PFSK-1 (cell line): ENCODE measurements around the gene RABGAP1L.

ENCODE experiments used
- FOXP2 ChIP-seq: optimal IDR thresholded peaks from 2 replicates; pipeline ENCODE3; 2011; ENCODE audit warnings: borderline replicate concordance, control low read depth, inconsistent platforms; ENCODE audit not compliant: insufficient read depth; ENCODE audit errors: extremely low read length, extremely low read depth
- POLR2AphosphoS5 ChIP-seq: IDR thresholded peaks from 2 replicates; pipeline ENCODE4 v1.6.1; 2012; ENCODE audit warnings: low read depth, mild to moderate bottlenecking, control low read depth, low read length, moderate library complexity
- TAF1 ChIP-seq: IDR thresholded peaks from 2 replicates; pipeline ENCODE4 v1.6.1; 2012; ENCODE audit warnings: low read length, control low read depth, borderline replicate concordance; ENCODE audit not compliant: insufficient read depth

DNA sequence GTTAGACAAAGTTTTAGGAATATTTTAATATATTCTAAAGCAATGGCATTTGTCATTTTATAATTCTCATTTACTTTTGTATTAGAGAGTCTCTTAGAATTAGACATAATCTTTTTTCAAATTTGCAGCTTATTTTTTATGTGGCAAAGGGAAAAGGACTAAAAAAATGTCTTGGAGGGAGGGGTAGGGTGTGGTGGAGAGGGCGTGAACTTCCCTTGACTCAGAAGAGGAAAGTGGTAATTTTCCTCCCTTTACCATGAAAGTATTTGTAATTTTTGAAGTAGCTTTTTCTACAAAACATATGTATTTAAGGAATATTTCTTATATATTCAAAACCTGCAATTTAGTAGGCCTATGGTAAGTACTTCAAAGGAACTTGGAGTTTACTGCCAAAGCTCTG is 6.9 kb upstream of the RABGAP1L start:
- TF ChIP-seq TAF1 = no peak
- no peak for TF ChIP-seq POLR2AphosphoS5
- no peak for TF ChIP-seq FOXP2
